ENCODE measurements around the gene SLC35B1.

DNA sequence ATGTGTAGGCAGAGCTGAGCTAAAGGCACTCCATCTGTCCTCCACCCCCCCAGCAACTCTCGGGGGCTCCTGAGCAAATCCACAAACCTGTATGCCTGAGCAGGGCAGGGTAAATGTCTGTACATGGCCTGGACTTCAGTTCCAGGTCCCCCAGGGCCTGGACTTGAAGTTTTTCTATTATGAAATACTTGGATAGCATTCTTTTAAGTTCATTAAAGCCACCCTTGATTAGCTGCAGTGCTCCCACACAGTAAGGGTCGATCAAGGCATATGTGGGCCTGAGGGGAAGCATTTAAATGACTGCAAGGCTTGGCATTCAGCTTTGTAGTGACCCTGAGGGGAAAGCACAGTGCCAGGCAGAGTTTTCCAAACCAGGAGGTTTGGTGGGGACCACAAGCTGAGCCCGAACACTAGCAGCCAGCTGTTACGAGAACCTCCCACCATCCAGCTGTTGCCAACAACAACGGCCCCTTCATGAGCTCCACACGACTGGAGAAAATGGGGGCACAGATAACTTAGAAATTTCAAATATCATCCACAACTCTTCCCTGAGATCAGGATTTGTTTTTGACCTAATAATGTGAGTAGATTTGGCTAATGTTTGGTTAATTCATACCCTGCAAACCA, 49.5 kb upstream of the SLC35B1 start:
- TF ChIP-seq CTCF (IDR thresholded peaks at IDR 0.05) (no peak), POLR2A (IDR thresholded peaks at IDR 0.05) (no peak)
